K562 (cell line): ENCODE results near the gene RARRES2. TPM values are rescaled to one million over a fixed set of nuclear protein-coding genes. Genes with fewer than 3 reads are reported as not detected.

Experiments
- BCOR ChIP-seq: fragments of 450-650 bp; IDR thresholded peaks from 2 replicates; pipeline ENCODE4 v1.6.1; 2016
- CEBPG ChIP-seq, 3 experiments: fragments of 200-800 bp in 1 of 3; sonication (Bioruptor generic) in 1 of 3; sonication (generic) in 1 of 3; formaldehyde crosslinking in 1 of 3; IDR thresholded peaks in 2 of 3; conservative IDR thresholded peaks in 1 of 3; 2 replicates each; pipeline versions ENCODE4 v1.6.1 to v1.8.0; 2016 to 2022; ENCODE audit warnings: missing compliant biosample characterization in 2 of 3, missing genetic modification characterization in 2 of 3, mild to moderate bottlenecking in 1 of 3, missing genetic modification reagents in 1 of 3
- EGR1 ChIP-seq: fragments of 450-650 bp; conservative IDR thresholded peaks from 2 replicates; pipeline ENCODE4 v1.6.1; 2017; ENCODE audit warnings: mild to moderate bottlenecking
- FOXA3 ChIP-seq, 2 experiments: fragments of 450-650 bp in 1 of 2; sonication (generic) in 1 of 2; formaldehyde crosslinking; IDR thresholded peaks in 1 of 2; conservative IDR thresholded peaks in 1 of 2; 2 replicates each; pipeline versions ENCODE4 v1.4.0 to v1.8.0; 2020 to 2022; ENCODE audit warnings: mild to moderate bottlenecking in 2 of 2, missing genetic modification reagents in 1 of 2
- FOXP1 ChIP-seq: sonication (generic); formaldehyde crosslinking; IDR thresholded peaks from 2 replicates; pipeline ENCODE4 v1.8.0; 2022; ENCODE audit warnings: mild to moderate bottlenecking, missing genetic modification reagents
- JUNB ChIP-seq: fragments of 450-650 bp; formaldehyde crosslinking; conservative IDR thresholded peaks from 2 replicates; pipeline ENCODE4 v1.4.0; 2020; ENCODE audit warnings: mild to moderate bottlenecking
- JUND ChIP-seq, 2 experiments: IDR thresholded peaks; 2 replicates in 1 of 2; 3 replicates in 1 of 2; pipeline ENCODE4 v1.6.1; 2011; ENCODE audit warnings: borderline replicate concordance in 2 of 2, low read depth in 2 of 2, low read length in 2 of 2, improper control_type of control experiment in 1 of 2, missing biosample characterization in 1 of 2, missing genetic modification characterization in 1 of 2, missing genetic modification reagents in 1 of 2
- NR2C1 ChIP-seq, 2 experiments: fragments of 450-650 bp; IDR thresholded peaks; 2 replicates each; pipeline ENCODE4 v1.6.1; 2017; ENCODE audit warnings: mild to moderate bottlenecking in 2 of 2, antibody characterized with exemption in 1 of 2, inconsistent platforms in 1 of 2, missing compliant biosample characterization in 1 of 2, missing genetic modification characterization in 1 of 2
- SIN3A ChIP-seq, 2 experiments: fragments of 150-350 bp in 1 of 2; IDR thresholded peaks; 2 replicates each; pipeline ENCODE4 v1.6.1; 2011 to 2016; ENCODE audit warnings: borderline replicate concordance in 2 of 2, low read depth in 2 of 2, low read length in 2 of 2, mild to moderate bottlenecking in 2 of 2, moderate library complexity in 2 of 2; ENCODE audit not compliant: control insufficient read depth in 1 of 2
- SMARCE1 ChIP-seq: fragments of 450-650 bp; IDR thresholded peaks from 2 replicates; pipeline ENCODE4 v1.7.1; 2016; ENCODE audit warnings: mild to moderate bottlenecking
- SRF ChIP-seq, 2 experiments: fragments of 250-450, 450-650 bp in 1 of 2; sonication (Bioruptor Pico) in 1 of 2; sonication (generic) in 1 of 2; formaldehyde crosslinking; IDR thresholded peaks; 2 replicates each; pipeline versions ENCODE4 v1.5.0 to v1.5.1; 2020 to 2022; ENCODE audit warnings: mild to moderate bottlenecking in 1 of 2, missing genetic modification reagents in 1 of 2
- ZNF121 ChIP-seq: sonication (generic); formaldehyde crosslinking; conservative IDR thresholded peaks from 2 replicates; pipeline ENCODE4 v1.8.0; 2022; ENCODE audit warnings: missing genetic modification reagents
- ZNF175 ChIP-seq: fragments of 200-800 bp; sonication (Bioruptor generic); IDR thresholded peaks from 2 replicates; pipeline ENCODE4 v1.6.1; 2016; ENCODE audit warnings: low read depth, mild to moderate bottlenecking, missing genetic modification characterization, missing compliant biosample characterization
- ZNF282 ChIP-seq: sonication (generic); formaldehyde crosslinking; IDR thresholded peaks from 2 replicates; pipeline ENCODE4 v1.8.1; 2023; ENCODE audit warnings: missing genetic modification reagents
- ZNF311 ChIP-seq: fragments of 250-450 bp; sonication (Bioruptor Pico); IDR thresholded peaks from 2 replicates; pipeline ENCODE4 v1.4.0; 2020; ENCODE audit warnings: mild to moderate bottlenecking, moderate library complexity
- polyA plus RNA-seq, 8 experiments: library from polyadenylated mRNA; depleted of rRNA in 4 of 8; stranded (reverse) in 5 of 8; unstranded in 3 of 8; fragments of >200 nt; fragmentation: Nextera tagmentation in 2 of 8; fragmentation: Illumina TruSeq in 1 of 8; extraction: Ambion mirVana in 2 of 8; extraction: Trizol in 1 of 8; gene quantifications; 2 replicates each; pipeline versions ENCODE4 v1.2.1 to v1.2.3, GENCODE V29; 2011 to 2014; ENCODE audit warnings: inconsistent platforms in 1 of 8, missing spikeins in 1 of 8
- total RNA-seq, 7 experiments: library from RNA; depleted of rRNA in 6 of 7; stranded (reverse); fragments of >200 nt in 6 of 7; fragmentation: Illumina TruSeq in 2 of 7; extraction: Trizol in 2 of 7; gene quantifications; 2 replicates each; pipeline versions ENCODE4 v1.2.1 to v1.2.3, GENCODE V29; 2011 to 2021; ENCODE audit warnings: low replicate concordance in 1 of 7
- TF ChIP-seq, protein P1 (sequence below): sonication (generic); formaldehyde crosslinking; IDR thresholded peaks from 2 replicates; pipeline ENCODE4 v1.5.0; 2020; ENCODE audit warnings: missing genetic modification reagents
- TF ChIP-seq, protein P2 (sequence below), 2 experiments: fragments of 450-650 bp; IDR thresholded peaks; 2 replicates each; pipeline ENCODE4 v1.6.1; 2016
- TF ChIP-seq, protein P3 (sequence below), 2 experiments: IDR thresholded peaks; 2 replicates each; pipeline ENCODE4 v1.6.1; 2011; ENCODE audit warnings: borderline replicate concordance in 1 of 2, control low read depth in 1 of 2, low read depth in 1 of 2, low read length in 1 of 2, mild to moderate bottlenecking in 1 of 2, mixed read lengths in 1 of 2, moderate library complexity in 1 of 2; ENCODE audit not compliant: insufficient read depth in 1 of 2, insufficient read length in 1 of 2, poor library complexity in 1 of 2, severe bottlenecking in 1 of 2; ENCODE audit errors: extremely low read depth in 1 of 2
- TF ChIP-seq, protein P4 (sequence below): fragments of 250-450 bp; sonication (Bioruptor Pico); IDR thresholded peaks from 2 replicates; pipeline ENCODE4 v1.5.0; 2022; ENCODE audit warnings: mild to moderate bottlenecking

RARRES2 gene
- total and polyA plus RNA-seq, 9 of the 15 experiments (the other 6 are each of a cell fraction or from before 2014, with no cell fraction given), result 0.11 to 1.7 (median 0.23) TPM; not detected in 6

DNA sequence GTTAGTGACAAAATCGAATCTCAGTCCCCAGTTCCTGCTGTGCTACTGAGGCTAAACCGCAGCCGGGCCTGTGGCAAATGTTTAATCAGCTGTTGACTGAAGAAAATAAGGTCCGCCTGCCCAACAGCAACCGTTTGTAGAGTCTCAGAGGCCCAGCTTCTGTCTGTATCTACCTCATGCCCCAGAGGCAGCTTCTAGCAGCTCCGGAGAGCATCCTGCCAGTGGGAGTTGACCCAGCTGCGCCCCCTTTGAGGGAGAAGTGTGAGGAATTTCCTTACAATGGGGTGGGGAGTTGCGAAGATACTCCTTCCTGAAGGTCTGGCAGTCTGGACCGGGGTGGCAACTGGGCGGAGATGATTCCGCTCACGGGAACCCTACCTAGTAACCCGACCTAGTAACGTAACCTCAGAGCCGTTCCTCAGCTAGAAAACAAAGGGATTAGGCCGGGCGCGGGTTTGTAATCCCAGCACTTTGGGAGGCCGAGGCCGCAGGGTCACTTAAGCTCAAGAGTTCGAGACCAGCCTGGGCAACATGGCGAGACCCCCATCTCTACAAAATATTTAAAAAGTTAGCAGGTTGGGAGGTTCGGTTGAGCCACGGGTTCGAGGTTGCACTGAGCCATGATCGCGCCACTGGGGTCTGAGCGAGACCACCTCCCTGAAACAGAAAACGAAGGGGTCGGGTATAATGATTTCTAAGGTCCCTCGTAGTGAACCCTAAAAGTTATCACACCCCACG lies 36.9 kb upstream of the RARRES2 start (continued):
- TF ChIP-seq FOXP1 (CRISPR knock-in tag) (peak; percentile 31; the same call in 1 of the 2 replicates), JUNB (no peak), ZNF282 (CRISPR knock-in tag) (no peak), FOXA3 (CRISPR knock-in tag; conservative IDR thresholded peaks at IDR 0.05 in 1 of 2, IDR thresholded peaks at IDR 0.05 in 1 of 2) (peak in 1 of 2 experiments; percentile 37; a peak in 1 of 4 replicates), BCOR (0 out of 2 replicates have a peak, but pooled peaks have one; percentile 36), ZNF121 (CRISPR knock-in tag) (no peak), CEBPG (CRISPR knock-in tag; IDR thresholded peaks at IDR 0.05) (0 out of 2 replicates have a peak, but pooled peaks have one; percentile 8), CEBPG (tag; conservative IDR thresholded peaks at IDR 0.05 in 1 of 2, IDR thresholded peaks at IDR 0.05 in 1 of 2) (no peak), SIN3A (IDR thresholded peaks at IDR 0.05; ENCODE audit: borderline replicate concordance in 2 of 2, control insufficient read depth in 1 of 2, low read depth in 2 of 2, low read length in 2 of 2) (peak in 1 of 2 experiments; percentile 51; a peak in 1 of 4 replicates), JUND (IDR thresholded peaks at IDR 0.05; ENCODE audit: borderline replicate concordance, low read depth, low read length) (peak; percentile 48; the same call in 1 of the 2 replicates), JUND (tag; IDR thresholded peaks at IDR 0.05; ENCODE audit: borderline replicate concordance, low read depth, low read length) (peak; percentile 8; the same call in 1 of the 3 replicates), EGR1 (peak; percentile 21; the same call in 1 of the 2 replicates), ZNF175 (CRISPR knock-in tag) (no peak), NR2C1 (IDR thresholded peaks at IDR 0.05) (no peak), NR2C1 (tag; IDR thresholded peaks at IDR 0.05) (0 out of 2 replicates have a peak, but pooled peaks have one; percentile 8), SMARCE1 (0 out of 2 replicates have a peak, but pooled peaks have one; percentile 42), SRF (CRISPR knock-in tag; IDR thresholded peaks at IDR 0.05) (peak in 1 of 2 experiments; percentile 57; a peak in 1 of 4 replicates), ZNF311 (CRISPR knock-in tag) (no peak)
- TF ChIP-seq, protein P1, sequence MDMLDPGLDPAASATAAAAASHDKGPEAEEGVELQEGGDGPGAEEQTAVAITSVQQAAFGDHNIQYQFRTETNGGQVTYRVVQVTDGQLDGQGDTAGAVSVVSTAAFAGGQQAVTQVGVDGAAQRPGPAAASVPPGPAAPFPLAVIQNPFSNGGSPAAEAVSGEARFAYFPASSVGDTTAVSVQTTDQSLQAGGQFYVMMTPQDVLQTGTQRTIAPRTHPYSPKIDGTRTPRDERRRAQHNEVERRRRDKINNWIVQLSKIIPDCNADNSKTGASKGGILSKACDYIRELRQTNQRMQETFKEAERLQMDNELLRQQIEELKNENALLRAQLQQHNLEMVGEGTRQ (CRISPR knock-in tag), result no peak
- TF ChIP-seq, protein P2, sequence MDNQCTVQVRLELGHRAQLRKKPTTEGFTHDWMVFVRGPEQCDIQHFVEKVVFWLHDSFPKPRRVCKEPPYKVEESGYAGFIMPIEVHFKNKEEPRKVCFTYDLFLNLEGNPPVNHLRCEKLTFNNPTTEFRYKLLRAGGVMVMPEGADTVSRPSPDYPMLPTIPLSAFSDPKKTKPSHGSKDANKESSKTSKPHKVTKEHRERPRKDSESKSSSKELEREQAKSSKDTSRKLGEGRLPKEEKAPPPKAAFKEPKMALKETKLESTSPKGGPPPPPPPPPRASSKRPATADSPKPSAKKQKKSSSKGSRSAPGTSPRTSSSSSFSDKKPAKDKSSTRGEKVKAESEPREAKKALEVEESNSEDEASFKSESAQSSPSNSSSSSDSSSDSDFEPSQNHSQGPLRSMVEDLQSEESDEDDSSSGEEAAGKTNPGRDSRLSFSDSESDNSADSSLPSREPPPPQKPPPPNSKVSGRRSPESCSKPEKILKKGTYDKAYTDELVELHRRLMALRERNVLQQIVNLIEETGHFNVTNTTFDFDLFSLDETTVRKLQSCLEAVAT (IDR thresholded peaks at IDR 0.05), result no peak
- TF ChIP-seq, protein P3, sequence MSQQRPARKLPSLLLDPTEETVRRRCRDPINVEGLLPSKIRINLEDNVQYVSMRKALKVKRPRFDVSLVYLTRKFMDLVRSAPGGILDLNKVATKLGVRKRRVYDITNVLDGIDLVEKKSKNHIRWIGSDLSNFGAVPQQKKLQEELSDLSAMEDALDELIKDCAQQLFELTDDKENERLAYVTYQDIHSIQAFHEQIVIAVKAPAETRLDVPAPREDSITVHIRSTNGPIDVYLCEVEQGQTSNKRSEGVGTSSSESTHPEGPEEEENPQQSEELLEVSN (IDR thresholded peaks at IDR 0.05; ENCODE audit: borderline replicate concordance in 1 of 2, extremely low read depth in 1 of 2, insufficient read depth in 1 of 2, insufficient read length in 1 of 2, low read depth in 1 of 2, low read length in 1 of 2, poor library complexity in 1 of 2, severe bottlenecking in 1 of 2), result peak; percentile 23 to 25
- TF ChIP-seq, protein P4, sequence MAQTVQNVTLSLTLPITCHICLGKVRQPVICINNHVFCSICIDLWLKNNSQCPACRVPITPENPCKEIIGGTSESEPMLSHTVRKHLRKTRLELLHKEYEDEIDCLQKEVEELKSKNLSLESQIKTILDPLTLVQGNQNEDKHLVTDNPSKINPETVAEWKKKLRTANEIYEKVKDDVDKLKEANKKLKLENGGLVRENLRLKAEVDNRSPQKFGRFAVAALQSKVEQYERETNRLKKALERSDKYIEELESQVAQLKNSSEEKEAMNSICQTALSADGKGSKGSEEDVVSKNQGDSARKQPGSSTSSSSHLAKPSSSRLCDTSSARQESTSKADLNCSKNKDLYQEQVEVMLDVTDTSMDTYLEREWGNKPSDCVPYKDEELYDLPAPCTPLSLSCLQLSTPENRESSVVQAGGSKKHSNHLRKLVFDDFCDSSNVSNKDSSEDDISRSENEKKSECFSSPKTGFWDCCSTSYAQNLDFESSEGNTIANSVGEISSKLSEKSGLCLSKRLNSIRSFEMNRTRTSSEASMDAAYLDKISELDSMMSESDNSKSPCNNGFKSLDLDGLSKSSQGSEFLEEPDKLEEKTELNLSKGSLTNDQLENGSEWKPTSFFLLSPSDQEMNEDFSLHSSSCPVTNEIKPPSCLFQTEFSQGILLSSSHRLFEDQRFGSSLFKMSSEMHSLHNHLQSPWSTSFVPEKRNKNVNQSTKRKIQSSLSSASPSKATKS (CRISPR knock-in tag), result no peak
